ENCODE measurements around the gene MAPKAPK2. TPM values are rescaled to one million over a fixed set of nuclear protein-coding genes. Genes with fewer than 3 reads are reported as not detected.

The MAPKAPK2 gene
- total RNA-seq, 1 experiment from 2014 or later, result 51.1 TPM

GRCh38 chr1:206647224-206647623, 37.5 kb upstream of the MAPKAPK2 start:
- Histone ChIP-seq H2AFZ (ENCODE audit: low read depth, low read length, poor library complexity, severe bottlenecking) (no peak overlapping the region), H3K79me2 (ENCODE audit: insufficient read depth, low read length) (no peaks in the 10 kb centered on the region), H3K36me3 (ENCODE audit: control insufficient read depth in 1 of 2, insufficient read depth in 2 of 2, low read length in 2 of 2) (peaks cover 0 to 5% of the 10 kb centered on the region in 2 experiments; a peak in 1 of 4 replicates), H3K4me1 (ENCODE audit: control insufficient read depth in 1 of 2, insufficient read depth in 2 of 2, low read length in 2 of 2) (no peaks in the 10 kb centered on the region), H3K9me3 (ENCODE audit: control insufficient read depth in 1 of 2, insufficient read depth in 1 of 2, low read depth in 1 of 2, low read length in 2 of 2) (no peaks in the 10 kb centered on the region), H3K9ac (ENCODE audit: low read length) (no peak overlapping the region), H3K4me3 (replicated peaks in 1 of 2; ENCODE audit: low read depth in 1 of 2, low read length in 2 of 2) (no peak overlapping the region), H3K27ac (ENCODE audit: low read depth, low read length) (no peak overlapping the region), H3K27me3 (ENCODE audit: insufficient read depth, low read length) (no peaks in the 10 kb centered on the region), H4K20me1 (ENCODE audit: insufficient read depth) (no peaks in the 10 kb centered on the region), H3K9me2 (ENCODE audit: insufficient read depth) (no peaks in the 10 kb centered on the region), H3K4me2 (ENCODE audit: low read length) (no peak overlapping the region)
- ATAC-seq (no peak), DNase-seq (ENCODE audit: low read depth, low spot score) (no peak)
- no TSS peak for BruUV-seq (replicated peaks)
- intact Hi-C loops (cut with micrococcal nuclease), result no loop called here
- TF ChIP-seq YY1 (IDR thresholded peaks at IDR 0.05; ENCODE audit: extremely low read depth, insufficient replicate concordance, low read depth, low read length), result no peak
- no peak for TF ChIP-seq ATF3 (IDR thresholded peaks at IDR 0.05)
- TF ChIP-seq REST (IDR thresholded peaks at IDR 0.05; ENCODE audit: low read depth), result no peak
- no peak for TF ChIP-seq EZH2 (IDR thresholded peaks at IDR 0.05)
- no peak for TF ChIP-seq JUND (IDR thresholded peaks at IDR 0.05)
- no peak for TF ChIP-seq SIN3A (IDR thresholded peaks at IDR 0.05; ENCODE audit: low read depth)
- TF ChIP-seq POLR2A (IDR thresholded peaks at IDR 0.05; ENCODE audit: borderline replicate concordance, extremely low read depth, insufficient read depth, insufficient read length), result no peak
- TF ChIP-seq ZNF274 (IDR thresholded peaks at IDR 0.05; ENCODE audit: low read depth, low read length), result no peak
- TF ChIP-seq ZBTB33 (IDR thresholded peaks at IDR 0.05; ENCODE audit: extremely low read depth, insufficient replicate concordance, low read length), result no peak
- TF ChIP-seq POLR2AphosphoS5 (IDR thresholded peaks at IDR 0.05; ENCODE audit: low read depth, low read length), result no peak
- TF ChIP-seq RAD21 (IDR thresholded peaks at IDR 0.05; ENCODE audit: low read depth), result no peak
- no peak for TF ChIP-seq CBX3 (IDR thresholded peaks at IDR 0.05; ENCODE audit: low read depth)
- no peak for TF ChIP-seq ZFX (IDR thresholded peaks at IDR 0.05)
- no peak for TF ChIP-seq TCF7L2 (IDR thresholded peaks at IDR 0.05; ENCODE audit: borderline replicate concordance, extremely low read depth, insufficient read depth, insufficient read length)
- no peak for TF ChIP-seq EGR1 (IDR thresholded peaks at IDR 0.05; ENCODE audit: low read depth)
- TF ChIP-seq SRF (IDR thresholded peaks at IDR 0.05; ENCODE audit: low read depth), result no peak
- CTCF ChIA-PET, result no interaction called here
- POLR2A ChIA-PET, result no interaction called here
- RAD21 ChIA-PET (ENCODE audit: low non-redundant PET in 1 of 2, low total read pairs in 2 of 2, uncharacterized antibody in 2 of 2, unreplicated experiment in 2 of 2), result no interaction called here
